DMS53 (cell line): ENCODE data around the gene SRD5A1.

Experiments
- DNase-seq: peaks from one replicate; lab custom pipeline; 2025; lab: John Stamatoyannopoulos, UW

Gene SRD5A1

DNA sequence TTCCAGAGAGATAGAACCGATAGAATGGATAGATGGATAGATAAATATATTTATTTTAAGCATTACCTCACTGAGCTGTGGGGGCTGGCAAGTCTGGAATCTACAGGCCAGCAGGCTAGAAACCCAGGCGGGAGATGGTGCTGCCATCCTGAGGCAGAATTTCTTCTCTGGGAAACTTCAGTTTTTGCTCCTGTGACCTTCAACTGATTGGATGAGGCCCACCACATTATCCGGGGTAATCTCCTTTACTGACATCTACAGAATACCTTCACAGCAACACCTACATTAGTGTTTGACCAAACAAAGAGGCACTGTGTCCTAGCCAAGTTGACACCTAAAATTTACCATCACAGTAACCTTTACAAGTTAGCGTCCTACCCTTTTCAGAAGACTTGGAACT is 50.8 kb downstream of the SRD5A1 start:
- no peak for DNase-seq

DNA sequence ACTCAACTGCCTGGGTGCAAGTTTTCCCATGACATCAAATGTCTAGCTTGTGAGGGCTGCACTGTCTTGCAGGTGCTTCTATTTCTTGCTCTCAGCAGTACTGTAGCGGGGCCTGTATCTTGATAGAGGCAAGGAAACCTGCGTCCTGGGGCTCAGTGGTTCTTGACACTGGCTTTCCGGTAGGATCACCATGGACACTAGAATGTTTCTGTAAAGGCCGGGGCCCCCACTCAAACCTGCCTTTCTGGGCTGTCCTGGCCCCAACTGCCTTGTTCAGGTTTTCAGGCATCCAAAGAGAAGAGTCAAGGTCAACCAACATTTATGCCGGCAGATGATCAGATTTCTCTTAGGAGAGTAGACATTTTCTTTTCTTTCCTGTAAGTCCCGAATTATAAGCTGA is 53.3 kb downstream of the SRD5A1 start:
- DNase-seq: no peak

DNA sequence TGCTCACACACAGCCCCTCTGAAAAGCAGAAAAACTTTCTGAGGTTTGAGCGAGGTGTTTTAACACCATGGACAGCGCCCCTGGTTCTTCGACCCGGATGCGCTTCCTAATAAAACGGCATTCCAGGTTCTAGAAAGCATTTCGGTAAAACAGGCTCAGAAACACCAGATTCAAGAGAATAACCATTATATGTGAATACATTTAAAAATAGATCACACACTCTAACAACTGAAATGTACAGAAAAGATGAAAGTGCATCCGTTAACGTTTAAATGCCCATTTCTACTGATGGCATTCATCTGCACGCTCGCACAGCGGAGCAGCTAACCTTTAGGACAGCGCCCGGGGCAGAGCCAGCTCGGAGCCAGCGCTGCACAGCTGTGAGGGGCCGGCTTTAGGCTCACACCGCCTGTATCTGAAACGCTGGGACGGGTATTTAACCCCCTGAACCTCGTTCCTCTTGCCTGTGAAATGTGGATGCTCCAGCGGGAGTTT is 53.7 kb downstream of the SRD5A1 start:
- no peak for DNase-seq

DNA sequence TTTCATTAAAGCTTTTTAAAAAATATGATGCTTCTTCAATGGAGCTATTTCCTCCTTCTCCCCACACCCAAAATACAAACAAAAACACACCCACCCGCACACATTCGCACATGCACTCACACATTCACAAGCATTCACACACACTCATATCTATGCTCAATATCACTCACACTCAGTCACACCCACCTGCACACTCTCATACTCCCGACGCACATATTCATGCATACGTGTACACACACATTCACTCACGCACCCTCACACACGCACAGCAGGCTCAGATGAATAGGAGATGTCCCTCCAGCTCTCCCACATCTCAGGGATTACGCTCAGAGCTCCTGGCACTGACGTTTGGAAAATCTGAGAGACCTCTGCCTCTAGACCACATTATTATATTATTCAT is 54.3 kb downstream of the SRD5A1 start:
- DNase-seq: no peak

DNA sequence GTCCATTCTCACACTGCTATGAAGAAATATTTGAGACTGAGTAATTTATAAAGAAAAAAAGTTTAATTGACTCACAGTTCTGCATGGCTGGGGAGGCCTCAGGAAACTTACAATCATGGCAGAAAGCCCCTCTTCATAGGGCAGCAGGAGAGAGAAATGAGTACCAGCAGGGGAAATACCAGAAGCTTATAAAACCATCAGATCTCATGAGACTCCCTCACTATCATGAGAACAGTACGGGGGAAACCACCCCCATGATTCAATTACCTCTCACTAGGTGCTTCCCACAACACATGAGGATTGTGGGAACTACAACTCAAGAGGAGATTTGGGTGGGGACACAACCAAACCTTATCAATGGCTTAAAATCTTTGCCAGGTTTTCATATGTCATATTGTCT is 59.7 kb downstream of the SRD5A1 start:
- no peak for DNase-seq

GRCh38 chr5:6698696-6699095 is 65.5 kb downstream of the SRD5A1 start:
- DNase-seq: no peak

DNA sequence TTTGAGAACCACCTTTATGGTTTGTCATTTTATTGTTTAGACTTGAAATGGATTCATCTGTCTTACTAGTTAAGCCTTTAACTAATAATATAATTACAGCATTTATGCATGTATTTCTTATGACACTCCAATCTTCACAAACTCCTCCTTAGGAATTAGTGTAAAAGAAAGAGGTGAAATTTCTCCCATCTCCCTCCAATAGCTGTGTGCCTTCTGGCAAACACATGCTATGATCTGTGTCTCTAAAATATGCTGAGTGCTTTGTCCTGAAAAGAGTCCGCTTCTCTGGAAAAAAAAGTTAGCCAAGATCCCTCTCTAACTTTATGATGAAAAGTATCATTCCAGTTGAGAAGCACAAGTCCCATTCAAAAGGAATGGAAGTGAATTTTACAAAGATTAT is 66.1 kb downstream of the SRD5A1 start:
- DNase-seq: no peak

- DNase-seq: no peak
These were observed 66.9 kb downstream of the SRD5A1 start for GRCh38 chr5:6700074-6700684.

GRCh38 chr5:6700685-6701355 is 67.6 kb downstream of the SRD5A1 start:
- no peak for DNase-seq

- DNase-seq: no peak
These were observed 68.3 kb downstream of the SRD5A1 start for GRCh38 chr5:6701491-6701890.

- no peak for DNase-seq
These were observed 69.4 kb downstream of the SRD5A1 start for GRCh38 chr5:6702633-6703032.

GRCh38 chr5:6703806-6704205 is 70.6 kb downstream of the SRD5A1 start:
- DNase-seq: no peak

GRCh38 chr5:6704361-6704851 is 71.2 kb downstream of the SRD5A1 start:
- DNase-seq: no peak

DNA sequence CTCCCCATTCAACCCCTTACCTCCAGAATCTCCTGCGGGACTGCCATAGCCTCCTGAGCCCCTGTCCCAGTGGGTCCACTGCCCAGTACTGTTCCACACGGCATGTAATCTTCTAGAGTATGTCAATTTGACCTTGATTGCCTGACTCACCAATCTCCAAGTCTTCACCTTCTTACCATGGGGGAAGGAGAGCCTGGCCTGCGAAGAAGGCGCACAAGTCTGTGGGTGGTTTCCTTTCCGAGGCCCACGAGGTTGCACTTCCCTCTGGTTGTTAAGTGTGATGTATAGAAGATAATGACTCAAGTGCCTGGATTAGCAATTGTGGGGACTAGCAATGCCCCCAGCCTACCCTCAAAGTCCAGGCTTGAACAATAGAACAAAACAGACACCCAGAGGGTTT is 71.8 kb downstream of the SRD5A1 start:
- DNase-seq: no peak

DNA sequence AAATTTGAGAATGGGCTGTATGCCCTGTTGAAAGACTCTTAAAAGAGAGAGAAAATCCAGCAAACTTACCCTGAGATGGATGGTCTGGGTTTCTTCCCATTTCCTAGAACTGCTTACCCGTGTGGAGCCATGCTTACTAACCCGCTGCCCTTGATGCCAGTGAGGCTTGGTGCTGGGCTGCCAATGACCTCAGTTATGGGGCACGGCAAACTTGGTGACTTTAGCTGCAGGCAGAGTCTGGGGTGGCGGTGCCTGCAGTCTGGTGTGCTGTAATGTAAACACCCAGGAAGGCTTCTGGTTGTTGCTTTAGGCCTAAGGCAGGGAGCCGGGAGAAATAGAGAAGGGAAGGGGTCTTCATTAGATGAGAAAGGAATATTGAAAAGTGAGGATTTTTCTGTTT is 72.7 kb downstream of the SRD5A1 start:
- no peak for DNase-seq

DNA sequence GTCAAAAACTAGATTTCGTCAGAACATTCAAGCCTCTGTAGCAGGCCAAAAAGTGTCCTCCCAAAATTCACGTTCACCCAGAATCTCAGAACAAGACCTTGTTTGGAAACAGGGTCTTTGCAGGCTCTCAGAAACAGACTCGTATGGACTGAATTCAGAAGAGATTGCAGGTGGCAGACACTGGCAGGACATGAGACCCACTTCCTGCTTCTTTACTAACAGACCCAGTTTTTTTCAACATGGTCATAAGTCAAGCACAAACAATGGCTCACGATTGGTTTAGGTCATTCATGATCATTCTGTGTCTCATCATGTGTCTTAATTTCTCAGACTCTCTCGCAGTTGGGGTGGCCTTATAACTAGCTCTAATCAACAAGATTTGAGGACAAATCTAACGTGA is 74.6 kb downstream of the SRD5A1 start:
- no peak for DNase-seq

- peak; percentile 47 for DNase-seq
These were observed 75.6 kb downstream of the SRD5A1 start for GRCh38 chr5:6708814-6709213.

GRCh38 chr5:6710070-6710469 is 76.8 kb downstream of the SRD5A1 start:
- no peak for DNase-seq

DNA sequence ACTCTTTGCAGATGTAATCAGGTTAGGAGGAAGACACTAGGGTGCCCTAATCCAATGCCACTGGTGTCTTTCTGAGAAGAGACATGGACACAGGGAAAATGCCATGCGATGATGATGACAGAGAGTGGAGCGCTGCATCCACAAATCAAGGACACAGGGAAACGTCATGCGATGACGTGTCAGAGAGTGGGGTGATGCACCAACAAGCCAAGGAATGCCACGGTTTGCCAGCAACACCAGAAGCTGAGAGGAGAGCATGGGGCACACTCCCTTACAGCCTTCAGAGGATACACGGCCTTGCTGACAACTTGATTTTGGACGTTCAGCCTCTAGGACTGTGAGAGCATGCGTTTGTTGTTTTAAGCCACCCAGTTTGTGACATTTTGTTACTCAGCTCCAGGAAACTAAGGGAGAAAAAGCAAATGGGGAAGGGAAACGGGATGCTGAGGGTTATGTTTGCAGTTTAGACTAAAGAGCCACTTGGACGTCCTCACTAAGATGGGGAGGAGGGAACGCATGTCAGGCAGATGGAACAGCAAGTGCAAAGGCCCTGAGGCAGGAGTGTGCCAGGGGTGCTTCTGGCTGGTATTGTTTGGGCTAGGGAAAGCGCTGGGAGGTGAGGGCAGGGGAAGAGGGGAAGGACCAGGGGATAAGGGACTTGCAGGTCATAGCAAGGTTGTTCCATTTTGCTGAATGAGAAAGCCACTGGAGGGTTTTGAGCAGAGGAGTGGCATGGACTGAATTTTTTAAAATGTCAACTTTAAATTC is 77.5 kb downstream of the SRD5A1 start:
- no peak for DNase-seq

DNA sequence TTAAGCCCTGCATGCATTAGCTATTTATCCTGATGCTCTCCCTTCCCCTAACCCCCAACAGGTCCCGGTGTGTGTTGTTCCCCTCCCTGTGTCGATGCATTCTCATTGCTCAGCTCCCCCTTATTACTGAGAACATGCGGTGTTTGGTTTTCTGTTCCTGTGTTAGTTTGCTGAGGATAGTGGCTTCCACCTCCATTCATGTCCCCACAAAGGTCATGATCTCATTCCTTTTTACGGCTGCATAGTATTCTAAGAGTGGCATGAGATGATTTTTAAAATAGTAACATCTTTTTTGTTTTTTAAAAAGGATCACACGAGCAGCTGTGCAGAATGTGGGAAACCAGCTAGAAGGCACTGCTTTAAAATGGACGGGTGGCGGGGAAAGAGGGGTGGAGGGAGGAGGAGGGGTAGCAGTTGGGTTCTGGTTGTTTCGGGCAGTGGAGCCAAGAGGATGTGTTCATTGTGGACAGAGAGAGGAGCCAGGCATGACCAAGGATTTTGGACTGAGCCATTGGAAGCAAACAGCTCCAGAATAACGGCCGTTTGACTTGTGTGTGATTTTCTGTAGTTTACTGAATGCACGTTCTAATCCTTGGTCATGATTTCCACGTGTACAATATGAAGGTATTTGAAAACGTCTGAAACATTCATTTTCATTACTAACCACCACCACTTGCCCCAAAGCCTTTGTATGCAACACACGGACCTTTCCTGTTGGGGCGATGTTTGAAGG is 78.3 kb downstream of the SRD5A1 start:
- DNase-seq: no peak

- peak; percentile 81 for DNase-seq
These were observed 78.9 kb downstream of the SRD5A1 start for GRCh38 chr5:6712142-6712576.

DNA sequence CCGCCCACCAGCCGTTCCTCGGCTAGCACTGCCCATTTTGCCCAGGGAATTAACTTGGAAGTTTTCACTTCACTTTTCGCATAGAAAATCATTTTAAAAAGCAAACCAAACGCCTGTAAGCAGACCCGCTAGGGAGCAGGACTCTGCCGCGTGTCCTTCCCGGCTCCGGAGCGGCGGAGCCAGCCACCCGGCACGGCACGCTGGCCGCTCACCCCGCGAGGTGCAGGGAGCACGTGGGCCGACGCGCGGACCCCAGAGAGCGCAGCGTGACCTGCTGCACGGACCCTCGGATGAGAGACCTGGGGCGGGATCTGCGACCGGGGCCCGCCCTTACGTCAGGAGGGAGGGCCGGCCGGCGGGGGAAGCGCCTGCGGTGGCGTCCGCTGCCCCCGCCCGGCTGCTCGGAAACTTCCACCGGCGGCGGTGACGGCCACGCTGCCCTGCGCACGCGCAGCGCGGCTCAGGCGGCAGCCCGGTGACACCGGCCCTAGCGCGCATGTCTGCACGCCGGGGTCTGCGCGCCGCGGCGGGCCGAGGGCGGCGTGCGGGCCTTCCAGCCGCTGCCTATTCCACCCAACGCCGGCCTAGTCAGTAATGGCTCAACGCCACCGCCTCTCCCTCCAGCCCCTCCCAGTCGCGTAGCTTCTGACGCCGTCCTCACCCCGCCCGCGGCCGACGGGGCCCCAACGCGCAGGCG is 79.5 kb downstream of the SRD5A1 start:
- peak; percentile 98 for DNase-seq
